GM12878 (cell line): ENCODE results near the gene GABRB2. TPM values are rescaled to one million over a fixed set of nuclear protein-coding genes. Genes with fewer than 3 reads are reported as not detected.
A peak's percentile ranks its signal among the peaks of the same experiment; 100 is the strongest.

Source experiments
- ATAC-seq: fragments of 200-7000 bp; cut with Tn5 transposase; 3 replicates; pipeline ENCODE4 v1.9.1; 2020; ENCODE audit warnings: mild to moderate bottlenecking, moderate library complexity
- BruUV-seq: library from RNA; stranded (reverse); fragments of 400-500 nt; replicated peaks from 2 replicates; lab custom pipeline; 2021; lab: Mats Ljungman, UMichigan
- CTCF ChIA-PET: fragments of 300-600 bp; sonication (Branson Sonifier 250); formaldehyde crosslinking; extraction: SDS; loops from one replicate; lab custom pipeline; 2021; ENCODE audit warnings: inconsistent platforms; lab: Yijun Ruan, JAX
- POLR2A ChIA-PET: fragments of 350-600 bp; formaldehyde crosslinking; extraction: SDS; loops from one replicate; lab custom pipeline; 2021; ENCODE audit warnings: inconsistent platforms; lab: Charles Lee
- RAD21 ChIA-PET: fragments of 300-600 bp; sonication (Branson Sonifier 250); formaldehyde crosslinking; loops from one replicate; lab custom pipeline; 2023; ENCODE audit warnings: antibody characterized with exemption; ENCODE audit not compliant: unreplicated experiment; lab: Charles Lee
- SMC1A ChIA-PET: fragments of 300-600 bp; sonication (Branson Sonifier 250); formaldehyde crosslinking; loops from one replicate; lab custom pipeline; 2023; ENCODE audit not compliant: unreplicated experiment, uncharacterized antibody; lab: Charles Lee
- DNase-seq: peaks from one replicate; pipeline ENCODE4 v3.0.0-alpha.2; 2011; ENCODE audit warnings: low read depth, low spot score
- FAIRE-seq: peaks from 3 replicates; lab custom pipeline; 2011; peaks lifted over from hg19 to GRCh38; lab: Jason Lieb, UNC
- H2AFZ ChIP-seq: 2 replicates; pipeline ENCODE4 v1.6.0; 2011; ENCODE audit warnings: low read depth, low read length, control low read depth; ENCODE audit not compliant: control insufficient read depth
- H3K27ac ChIP-seq: 2 replicates; pipeline ENCODE4 v1.5.1; 2011; ENCODE audit warnings: control low read depth; ENCODE audit not compliant: control insufficient read depth, insufficient read depth
- H3K27me3 ChIP-seq, 2 experiments: replicated peaks in 1 of 2; 2 replicates each; pipeline versions ENCODE4 v1.6.0 to v1.6.1; 2011; ENCODE audit warnings: low read length in 1 of 2; ENCODE audit not compliant: control insufficient read depth in 2 of 2, insufficient read depth in 2 of 2
- H3K36me3 ChIP-seq, 2 experiments: 2 replicates each; pipeline ENCODE4 v1.5.1; 2011; ENCODE audit warnings: low read length in 1 of 2; ENCODE audit not compliant: control insufficient read depth in 2 of 2, insufficient read depth in 2 of 2
- H3K4me1 ChIP-seq: 2 replicates; pipeline ENCODE4 v1.6.1; 2011; ENCODE audit warnings: mild to moderate bottlenecking, low read length, moderate library complexity, mixed read lengths; ENCODE audit not compliant: control insufficient read depth, insufficient read depth
- H3K4me2 ChIP-seq: 2 replicates; pipeline ENCODE4 v1.6.0; 2011; ENCODE audit warnings: control low read depth; ENCODE audit not compliant: control insufficient read depth, insufficient read depth
- H3K4me3 ChIP-seq: fragments of 200-600 bp; sonication (generic); 2 replicates; pipeline ENCODE4 v1.5.1; 2016
- H3K79me2 ChIP-seq: 2 replicates; pipeline ENCODE4 v1.6.0; 2011; ENCODE audit warnings: low read length; ENCODE audit not compliant: control insufficient read depth, insufficient read depth
- H3K9ac ChIP-seq: 2 replicates; pipeline ENCODE4 v1.8.0; 2011; ENCODE audit warnings: low read length, control low read depth, mixed read lengths; ENCODE audit not compliant: control insufficient read depth, insufficient read depth
- H3K9me3 ChIP-seq: replicated peaks from 3 replicates; pipeline ENCODE4 v1.5.1; 2011; ENCODE audit warnings: mild to moderate bottlenecking, low read length; ENCODE audit not compliant: control insufficient read depth, insufficient read depth
- H4K20me1 ChIP-seq: 2 replicates; pipeline ENCODE4 v1.6.0; 2011; ENCODE audit not compliant: control insufficient read depth, insufficient read depth
- ATF3 ChIP-seq: IDR thresholded peaks from 2 replicates; pipeline ENCODE4 v1.6.1; 2011; ENCODE audit warnings: low read depth, mild to moderate bottlenecking, low read length, moderate library complexity, borderline replicate concordance; ENCODE audit errors: extremely low read depth
- BCLAF1 ChIP-seq: fragments of 450-650 bp; IDR thresholded peaks from 2 replicates; pipeline ENCODE4 v1.6.1; 2017; ENCODE audit warnings: antibody characterized with exemption, mild to moderate bottlenecking, moderate library complexity
- BHLHE40 ChIP-seq, 2 experiments: fragments of 450-650 bp in 1 of 2; IDR thresholded peaks; 2 replicates each; pipeline ENCODE4 v1.6.1; 2011 to 2017; ENCODE audit warnings: low read depth in 2 of 2, borderline replicate concordance in 1 of 2, improper control_type of control experiment in 1 of 2, low read length in 1 of 2, mild to moderate bottlenecking in 1 of 2
- JUND ChIP-seq: IDR thresholded peaks from 2 replicates; pipeline ENCODE4 v1.6.1; 2012; ENCODE audit warnings: low read depth, mild to moderate bottlenecking, low read length, improper control_type of control experiment, moderate library complexity
- MYB ChIP-seq: fragments of 150-350 bp; IDR thresholded peaks from 2 replicates; pipeline ENCODE4 v1.6.1; 2014; ENCODE audit warnings: mild to moderate bottlenecking, low read depth, low read length, borderline replicate concordance
- MYC ChIP-seq: IDR thresholded peaks from 2 replicates; pipeline ENCODE4 v1.6.1; 2011; ENCODE audit warnings: mild to moderate bottlenecking, low read length, moderate library complexity, inconsistent platforms; ENCODE audit not compliant: insufficient read depth, insufficient replicate concordance, insufficient read length, severe bottlenecking
- SPI1 ChIP-seq: IDR thresholded peaks from 2 replicates; pipeline ENCODE4 v1.6.1; 2011; ENCODE audit warnings: low read depth, mild to moderate bottlenecking, low read length, moderate library complexity, borderline replicate concordance; ENCODE audit not compliant: insufficient read depth
- SREBF1 ChIP-seq: IDR thresholded peaks from 2 replicates; pipeline ENCODE4 v1.6.1; 2012; ENCODE audit warnings: mild to moderate bottlenecking, low read length
- WGBS: methylation state at CpG from one replicate; pipeline ENCODE4 v1.1.6; 2016; ENCODE audit warnings: low lambda C conversion rate; ENCODE audit not compliant: insufficient replicate concordance, insufficient coverage; ENCODE audit errors: missing lambda C conversion rate; 5-methylcytosine and 5-hydroxymethylcytosine counted together
- in situ Hi-C: fragments of 300-500 bp; cut with MboI; formaldehyde crosslinking; loops from 9 replicates; pipeline ENCODE4 v1.14.3; 2018; ENCODE audit warnings: mixed read lengths
- intact Hi-C: fragments of 100-400 bp; cut with micrococcal nuclease; formaldehyde crosslinking; loops from one replicate; pipeline ENCODE4 v1.14.2; 2022; ENCODE audit not compliant: unreplicated experiment
- polyA plus RNA-seq, 11 experiments: library from polyadenylated mRNA; depleted of rRNA in 4 of 11; unstranded in 6 of 11; stranded (reverse) in 5 of 11; fragments of >200 nt; fragmentation: Nextera tagmentation in 4 of 11; fragmentation: Illumina TruSeq in 1 of 11; extraction: Ambion mirVana in 4 of 11; extraction: Trizol in 1 of 11; gene quantifications; 1 replicate in 1 of 11; 2 replicates in 10 of 11; pipeline versions ENCODE4 v1.2.1 to v1.2.3, GENCODE V29; 2011 to 2016; ENCODE audit warnings: inconsistent platforms in 2 of 11, missing spikeins in 2 of 11, low read depth in 1 of 11
- total RNA-seq, 4 experiments: library from RNA; depleted of rRNA in 3 of 4; stranded (reverse); fragments of >200 nt in 3 of 4; fragmentation: Illumina TruSeq in 1 of 4; extraction: Trizol in 1 of 4; gene quantifications; 2 replicates each; pipeline versions ENCODE4 v1.2.1 to v1.2.3, GENCODE V29; 2013 to 2021
- TF ChIP-seq, protein P1 (sequence below), 3 experiments: IDR thresholded peaks in 2 of 3; conservative IDR thresholded peaks in 1 of 3; 2 replicates each; pipeline ENCODE4 v1.5.1; 2011; ENCODE audit warnings: low read depth in 3 of 3, low read length in 3 of 3, mild to moderate bottlenecking in 3 of 3, control low read depth in 2 of 3, moderate library complexity in 2 of 3, inconsistent platforms in 1 of 3, mixed read lengths in 1 of 3; ENCODE audit not compliant: control insufficient read depth in 2 of 3, insufficient read depth in 1 of 3; ENCODE audit errors: extremely low read depth in 1 of 3

The GABRB2 gene
- total and polyA plus RNA-seq, 10 of the 15 experiments (the other 5 are each of a cell fraction or from before 2014, with no cell fraction given): 0.12 to 0.85 (median 0.43) TPM

- TF ChIP-seq ATF3 (no peak), SREBF1 (no peak), MYB (no peak)
These were observed 2.1 kb upstream of the GABRB2 start (continued) for GRCh38 chr5:161548487-161549094.

GRCh38 chr5:161547738-161548486 lies 1.4 kb upstream of the GABRB2 start:
- 7% methylated on average over 37 of the region's 64 CpGs for WGBS
- H3K4me3 ChIP-seq: peak overlapping the region; percentile 64; the same call in 1 of the 2 replicates
- H3K36me3 ChIP-seq: no peaks in the 10 kb centered on the region
- ChIA-PET POLR2A (interaction anchor here (0.7 kb wide), 1 partner anchor 774 kb away, joined by 5 read pairs; no protein-coding TSS in a partner anchor), RAD21 (no interaction called here)
- FAIRE-seq (no peak), ATAC-seq (peak; percentile 29), DNase-seq (no peak)
- TF ChIP-seq BCLAF1: no peak
- peak; percentile 62 to 82; a peak in 3 of 4 replicates for TF ChIP-seq BHLHE40 (IDR thresholded peaks at IDR 0.05; ENCODE audit: borderline replicate concordance in 1 of 2, low read depth in 2 of 2, low read length in 1 of 2)
- TF ChIP-seq MYC: peak; percentile 29
- TF ChIP-seq SPI1: peak; percentile 38; the same call in 1 of the 2 replicates
- TF ChIP-seq, protein P1, sequence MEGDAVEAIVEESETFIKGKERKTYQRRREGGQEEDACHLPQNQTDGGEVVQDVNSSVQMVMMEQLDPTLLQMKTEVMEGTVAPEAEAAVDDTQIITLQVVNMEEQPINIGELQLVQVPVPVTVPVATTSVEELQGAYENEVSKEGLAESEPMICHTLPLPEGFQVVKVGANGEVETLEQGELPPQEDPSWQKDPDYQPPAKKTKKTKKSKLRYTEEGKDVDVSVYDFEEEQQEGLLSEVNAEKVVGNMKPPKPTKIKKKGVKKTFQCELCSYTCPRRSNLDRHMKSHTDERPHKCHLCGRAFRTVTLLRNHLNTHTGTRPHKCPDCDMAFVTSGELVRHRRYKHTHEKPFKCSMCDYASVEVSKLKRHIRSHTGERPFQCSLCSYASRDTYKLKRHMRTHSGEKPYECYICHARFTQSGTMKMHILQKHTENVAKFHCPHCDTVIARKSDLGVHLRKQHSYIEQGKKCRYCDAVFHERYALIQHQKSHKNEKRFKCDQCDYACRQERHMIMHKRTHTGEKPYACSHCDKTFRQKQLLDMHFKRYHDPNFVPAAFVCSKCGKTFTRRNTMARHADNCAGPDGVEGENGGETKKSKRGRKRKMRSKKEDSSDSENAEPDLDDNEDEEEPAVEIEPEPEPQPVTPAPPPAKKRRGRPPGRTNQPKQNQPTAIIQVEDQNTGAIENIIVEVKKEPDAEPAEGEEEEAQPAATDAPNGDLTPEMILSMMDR (IDR thresholded peaks at IDR 0.05 in 2 of 3, conservative IDR thresholded peaks at IDR 0.05 in 1 of 3; ENCODE audit: control insufficient read depth in 2 of 3, extremely low read depth in 1 of 3, insufficient read depth in 1 of 3, low read depth in 3 of 3, low read length in 3 of 3): no peak
- no peak for TF ChIP-seq JUND
- TF ChIP-seq, all 136 proteins: peak for 3
- intact Hi-C loops: loop anchor here (5.0 to 10.0 kb wide), 2 partner anchors 377 to 1041 kb away; no protein-coding TSS in a partner anchor
- Histone ChIP-seq H3K9me3 (no peaks in the 10 kb centered on the region; the same call in 2 of the 3 replicates), H3K27ac (no peak overlapping the region), H3K9ac (no peak overlapping the region), H2AFZ (peak overlapping the region; percentile 15; the same call in 1 of the 2 replicates), H3K4me1 (no peaks in the 10 kb centered on the region), H3K27me3 (peaks cover 3 to 8% of the 10 kb centered on the region in 2 experiments; a peak in 2 of 4 replicates), H4K20me1 (no peaks in the 10 kb centered on the region), H3K79me2 (no peaks in the 10 kb centered on the region), H3K4me2 (peak overlapping the region; percentile 86)
- SMC1A ChIA-PET: no interaction called here
- in situ Hi-C loops: loop anchor here (10.0 kb wide), 2 partner anchors 1113 to 1797 kb away; no protein-coding TSS in a partner anchor
- CTCF ChIA-PET: no interaction called here
- BruUV-seq: no TSS peak
